Left lung (tissue), 10 donors: ENCODE measurements around the gene GPC3. TPM values are rescaled to one million over a fixed set of nuclear protein-coding genes. Genes with fewer than 3 reads are reported as not detected.
"Not testable (repeated sequence)": the region's sequence is repeated elsewhere in the genome, so short reads cannot be mapped to it uniquely, and the experiment has no call there.

Experiments
- ATAC-seq: fragments of 200-7000 bp; cut with Tn5 transposase; one replicate; pipeline ENCODE4 v1.9.1; 2020; ENCODE audit warnings: moderate library complexity
- DNase-seq, 4 donors: peaks; one replicate each; pipeline ENCODE4 v3.0.0-alpha.2; 2013 to 2020
- H3K27ac ChIP-seq, 2 donors: fragments of 200-600 bp; sonication (generic) in 1 of 2; one replicate each; pipeline versions ENCODE4 v1.5.0 to v1.8.0; 2020 to 2021
- H3K27me3 ChIP-seq, 2 donors: fragments of 200-600 bp; sonication (generic) in 1 of 2; one replicate each; pipeline versions ENCODE4 v1.5.0 to v1.8.0; 2020 to 2021
- H3K36me3 ChIP-seq, 2 donors: fragments of 200-600 bp; sonication (generic) in 1 of 2; one replicate each; pipeline versions ENCODE4 v1.5.0 to v1.8.0; 2020 to 2021
- H3K4me1 ChIP-seq, 2 donors: fragments of 200-600 bp; one replicate each; pipeline ENCODE4 v1.8.0; 2021
- H3K4me3 ChIP-seq, 2 donors: fragments of 200-600 bp; sonication (generic) in 1 of 2; one replicate each; pipeline versions ENCODE4 v1.5.0 to v1.8.0; 2020 to 2021; ENCODE audit warnings: mild to moderate bottlenecking in 1 of 2
- H3K9me3 ChIP-seq, 2 donors: fragments of 200-600 bp; sonication (generic) in 1 of 2; one replicate each; pipeline versions ENCODE4 v1.5.0 to v1.8.0; 2020 to 2021
- CTCF ChIP-seq, 2 donors: fragments of 200-600 bp; sonication (generic) in 1 of 2; IDR thresholded peaks; one replicate each; pipeline versions ENCODE4 v1.5.0 to v1.8.0; 2021; ENCODE audit warnings: antibody characterized with exemption in 2 of 2
- intact Hi-C, 2 donors: fragments of 100-400 bp; cut with DNase I; formaldehyde crosslinking; loops; one replicate each; pipeline versions ENCODE4 v1.11.2 to v1.14.2; 2022
- polyA plus RNA-seq, 6 donors: library from polyadenylated mRNA; unstranded; fragments of 120-200 nt; gene quantifications; one replicate each; pipeline ENCODE4 v1.2.1, GENCODE V29; 2013; ENCODE audit not compliant: insufficient read length in 6 of 6
- total RNA-seq, 2 donors: library from RNA; stranded (reverse); fragmentation: NEBNext Ultra II Directional; extraction: Animal tissue kit (Norgen Biotek cat#: 25700); gene quantifications; one replicate each; pipeline ENCODE4 v1.2.1, GENCODE V29; 2021
- donor health status: DM: no; HTN: yes; CAD: no.
- donor health status: DM: no; HTN: no; CAD: no.

The GPC3 gene
- total and polyA plus RNA-seq, 8 donors = 42.1 to 581 (median 448) TPM

GRCh38 chrX:133907606-133908005 lies 77.8 kb downstream of the GPC3 start:
- Histone ChIP-seq H3K27me3 (no peaks in the 10 kb centered on the region), H3K36me3 (no peaks in the 10 kb centered on the region), H3K27ac (no peak overlapping the region), H3K4me1 (no peaks in the 10 kb centered on the region), H3K9me3 (no peaks in the 10 kb centered on the region), H3K4me3 (no peak overlapping the region)
- intact Hi-C loops = no loop called here
- ATAC-seq (no peak), DNase-seq (no peak)
- TF ChIP-seq CTCF (IDR thresholded peaks at IDR 0.05) = no peak

GRCh38 chrX:133905305-133905704 lies 80.1 kb downstream of the GPC3 start:
- no peaks in the 10 kb centered on the region for H3K4me1 ChIP-seq
- no peaks in the 10 kb centered on the region for H3K36me3 ChIP-seq
- TF ChIP-seq CTCF (IDR thresholded peaks at IDR 0.05) = no peak
- no peaks in the 10 kb centered on the region for H3K9me3 ChIP-seq
- ATAC-seq (no peak), DNase-seq (no peak)
- no peaks in the 10 kb centered on the region for H3K27me3 ChIP-seq
- H3K4me3 ChIP-seq = no peak overlapping the region
- intact Hi-C loops = no loop called here
- no peak overlapping the region for H3K27ac ChIP-seq

GRCh38 chrX:133897593-133898163 lies 87.7 kb downstream of the GPC3 start:
- intact Hi-C loops = no loop called here
- Histone ChIP-seq H3K36me3 (no peaks in the 10 kb centered on the region), H3K27me3 (no peaks in the 10 kb centered on the region), H3K9me3 (no peaks in the 10 kb centered on the region), H3K27ac (no peak overlapping the region), H3K4me3 (no peak overlapping the region), H3K4me1 (no peaks in the 10 kb centered on the region)
- ATAC-seq (no peak), DNase-seq (no peak)
- TF ChIP-seq CTCF (IDR thresholded peaks at IDR 0.05) = no peak

- no peak overlapping the region for H3K27ac ChIP-seq
- intact Hi-C loops = no loop called here
- ATAC-seq (no peak), DNase-seq (no peak)
- H3K4me3 ChIP-seq = no peak overlapping the region
- no peaks in the 10 kb centered on the region for H3K27me3 ChIP-seq
- H3K36me3 ChIP-seq = no peaks in the 10 kb centered on the region
- H3K4me1 ChIP-seq = no peaks in the 10 kb centered on the region
- H3K9me3 ChIP-seq = no peaks in the 10 kb centered on the region
- TF ChIP-seq CTCF (IDR thresholded peaks at IDR 0.05) = no peak
Measured at GRCh38 chrX:133892337-133892736, 93.1 kb downstream of the GPC3 start.

GRCh38 chrX:133888984-133889383 lies 96.4 kb downstream of the GPC3 start:
- ATAC-seq (no peak), DNase-seq (no peak)
- H3K27ac ChIP-seq = no peak overlapping the region
- no peak overlapping the region for H3K4me3 ChIP-seq
- intact Hi-C loops = no loop called here
- no peaks in the 10 kb centered on the region for H3K36me3 ChIP-seq
- H3K9me3 ChIP-seq = no peaks in the 10 kb centered on the region
- no peaks in the 10 kb centered on the region for H3K27me3 ChIP-seq
- H3K4me1 ChIP-seq = no peaks in the 10 kb centered on the region
- TF ChIP-seq CTCF (IDR thresholded peaks at IDR 0.05) = no peak

- intact Hi-C loops, H3K27me3 ChIP-seq, H3K4me3 ChIP-seq, H3K36me3 ChIP-seq, ATAC-seq, H3K4me1 ChIP-seq, H3K27ac ChIP-seq, H3K9me3 ChIP-seq, DNase-seq: not testable (repeated sequence)
Measured at GRCh38 chrX:133888084-133888483, 97.3 kb downstream of the GPC3 start.
